Right renal cortex interstitium (tissue), 3 donors: ENCODE results near the gene MAPK11. TPM values are rescaled to one million over a fixed set of nuclear protein-coding genes. Genes with fewer than 3 reads are reported as not detected.
A peak's percentile ranks its signal among the peaks of the same experiment; 100 is the strongest.
"Not testable (repeated sequence)": the region's sequence is repeated elsewhere in the genome, so short reads cannot be mapped to it uniquely, and the experiment has no call there.

Experiments
- DNase-seq, 3 donors: peaks; one replicate each; pipeline ENCODE4 v3.0.0-alpha.2; 2013; ENCODE audit warnings: low read depth in 3 of 3, low spot score in 2 of 3
- polyA plus RNA-seq, 3 donors: library from polyadenylated mRNA; unstranded; fragments of 120-200 nt; gene quantifications; one replicate each; pipeline ENCODE4 v1.2.1, GENCODE V29; 2013; ENCODE audit not compliant: insufficient read length in 3 of 3

Gene MAPK11
- polyA plus RNA-seq, 3 donors, result 6.1 to 7.9 (median 6.4) TPM

- DNase-seq, result no peak
These were observed 8.9 kb upstream of the MAPK11 start for GRCh38 chr22:50278956-50279619.

GRCh38 chr22:50278461-50278860, 8.3 kb upstream of the MAPK11 start:
- no peak for DNase-seq

GRCh38 chr22:50277761-50278160, 7.6 kb upstream of the MAPK11 start:
- DNase-seq, result no peak

- no peak for DNase-seq
These were observed 6.0 kb upstream of the MAPK11 start for GRCh38 chr22:50276143-50276542.

GRCh38 chr22:50275181-50276055, 5.2 kb upstream of the MAPK11 start:
- DNase-seq, result no peak

- DNase-seq, result no peak
These were observed 4.6 kb upstream of the MAPK11 start for GRCh38 chr22:50274771-50275170.

GRCh38 chr22:50274311-50274710, 4.1 kb upstream of the MAPK11 start:
- DNase-seq, result no peak

GRCh38 chr22:50273781-50274180, 3.6 kb upstream of the MAPK11 start:
- DNase-seq, result not testable (repeated sequence)

GRCh38 chr22:50273352-50273751, 3.2 kb upstream of the MAPK11 start:
- not testable (repeated sequence) for DNase-seq

- no peak for DNase-seq
These were observed 2.0 kb upstream of the MAPK11 start for GRCh38 chr22:50272044-50272802.

GRCh38 chr22:50271519-50271970, 1.4 kb upstream of the MAPK11 start:
- DNase-seq, result no peak

- DNase-seq, result peak in 1 of 3 donors; percentile 66
These were observed 650 bp upstream of the MAPK11 start for GRCh38 chr22:50270666-50271394.

- DNase-seq, result no peak
These were observed 609 bp downstream of the MAPK11 start for GRCh38 chr22:50269573-50269969.

- no peak for DNase-seq
These were observed 1.5 kb downstream of the MAPK11 start for GRCh38 chr22:50268655-50269113.

GRCh38 chr22:50267591-50268390, 2.4 kb downstream of the MAPK11 start:
- no peak for DNase-seq

GRCh38 chr22:50266994-50267393, 3.2 kb downstream of the MAPK11 start:
- no peak for DNase-seq

- no peak for DNase-seq
These were observed 5.1 kb downstream of the MAPK11 start for GRCh38 chr22:50264946-50265669.

- no peak for DNase-seq
These were observed 6.0 kb downstream of the MAPK11 start for GRCh38 chr22:50264104-50264745.
